Fibroblast of peridontal ligament (primary cell): ENCODE data around the gene FARS2.

Source experiments
- DNase-seq: peaks from one replicate; pipeline ENCODE4 v3.0.0-alpha.2; 2010; ENCODE audit errors: extremely low read depth

FARS2 gene

DNA sequence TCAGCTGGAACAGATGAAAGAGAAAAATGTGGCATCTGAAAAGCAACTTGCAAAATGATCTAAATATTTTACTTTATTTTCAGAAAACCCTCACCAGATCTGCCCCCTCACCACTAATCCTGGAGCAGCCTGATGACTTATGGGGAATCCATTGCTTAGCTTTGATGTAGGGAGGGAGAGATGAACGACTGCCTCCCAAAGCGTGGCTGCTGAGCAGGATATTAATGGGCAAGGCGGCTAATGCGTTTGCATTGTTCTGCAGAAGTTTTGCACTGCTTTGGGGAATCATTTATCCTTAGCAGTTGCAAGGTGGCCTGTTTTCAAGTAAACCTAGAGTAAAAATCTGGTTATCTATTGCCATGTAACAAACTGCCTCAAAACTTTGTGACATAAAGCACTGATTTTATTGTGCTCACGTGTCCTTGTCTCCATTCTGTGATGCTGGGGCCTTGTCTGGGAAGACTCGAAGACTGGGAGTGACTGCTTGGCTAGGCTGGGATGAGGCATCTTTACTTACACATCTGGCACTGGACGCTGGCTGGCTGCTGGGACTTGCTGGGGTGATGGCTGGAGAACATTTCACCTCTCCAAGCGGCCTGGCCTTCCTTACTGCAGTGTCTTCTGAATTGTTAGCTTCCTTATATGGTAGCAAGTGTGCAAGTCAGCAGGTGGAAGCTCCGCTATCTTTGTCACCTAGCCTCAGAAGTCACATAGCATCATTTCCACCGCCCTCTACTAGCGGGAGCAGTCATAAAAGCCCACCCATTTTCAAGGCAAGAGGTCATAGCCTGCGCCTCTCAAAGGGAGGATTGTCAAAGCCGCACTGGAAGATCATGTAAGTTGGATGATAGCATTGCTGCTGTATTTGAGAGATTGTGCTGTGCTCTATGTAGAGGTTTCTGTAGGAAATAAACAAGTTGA is 432.2 kb downstream of the FARS2 start:
- DNase-seq = no peak

DNA sequence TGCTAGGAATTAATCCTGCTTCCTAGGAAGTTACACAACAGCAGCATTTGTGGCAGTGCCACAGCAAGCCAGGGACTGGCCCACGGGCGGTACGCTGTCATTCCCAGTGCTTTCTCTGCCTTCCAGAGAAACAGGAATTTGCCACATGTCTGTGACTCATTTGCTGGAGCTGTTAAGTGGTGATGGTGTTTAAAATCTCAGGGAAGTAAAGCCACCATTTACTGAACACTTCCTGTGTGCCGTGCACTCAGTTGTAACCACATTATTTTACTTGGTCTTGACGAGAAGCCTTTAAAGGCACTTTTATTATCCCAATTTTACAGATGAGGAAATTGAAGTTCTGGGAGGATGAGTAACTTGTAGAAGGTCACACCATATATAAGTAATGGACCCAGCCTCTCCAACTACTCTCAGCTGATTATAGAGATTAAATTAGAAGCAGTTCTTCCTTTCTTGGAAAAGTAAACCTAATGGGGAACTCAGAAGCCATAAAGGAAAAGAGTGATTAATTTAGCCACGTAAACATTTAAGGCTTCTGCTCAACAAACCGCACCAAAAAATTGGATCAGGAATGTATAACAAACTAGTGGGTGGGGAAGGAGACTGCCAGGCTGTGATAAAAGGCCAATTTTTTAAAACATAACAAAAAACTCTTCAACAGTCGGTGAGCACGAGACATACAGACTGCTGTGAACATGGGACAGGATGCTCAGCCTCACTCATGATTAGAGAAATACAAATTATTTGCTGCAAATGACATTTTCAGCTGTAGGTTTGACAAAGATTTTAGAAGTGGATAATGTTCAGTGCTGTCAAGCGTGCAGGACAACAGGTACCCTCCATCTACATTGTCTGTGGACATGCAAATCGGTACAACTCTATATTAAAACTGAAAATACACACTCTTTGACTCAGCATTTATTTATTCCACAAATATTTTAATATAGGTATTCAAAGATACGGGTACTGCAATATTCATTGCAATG is 434.2 kb downstream of the FARS2 start:
- DNase-seq = peak; percentile 68

DNA sequence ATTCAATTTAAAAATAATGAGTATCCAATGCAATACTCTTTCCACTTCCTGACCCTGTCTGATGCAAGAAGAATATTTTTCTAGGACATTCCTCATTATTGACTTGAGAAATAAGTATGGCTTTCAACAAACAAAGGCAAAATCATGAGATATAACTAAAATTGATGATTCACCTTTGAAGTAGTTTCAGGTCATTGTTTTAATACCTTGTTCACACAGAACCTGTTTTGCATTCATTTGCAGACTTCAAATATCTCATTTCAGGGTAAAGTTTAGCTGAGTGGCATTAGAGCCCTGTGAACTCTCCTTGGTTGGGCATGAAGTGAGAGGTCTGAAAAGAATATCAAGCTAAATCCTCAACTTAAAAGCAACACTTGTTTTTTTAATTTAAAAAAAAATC is 436.2 kb downstream of the FARS2 start:
- no peak for DNase-seq

DNA sequence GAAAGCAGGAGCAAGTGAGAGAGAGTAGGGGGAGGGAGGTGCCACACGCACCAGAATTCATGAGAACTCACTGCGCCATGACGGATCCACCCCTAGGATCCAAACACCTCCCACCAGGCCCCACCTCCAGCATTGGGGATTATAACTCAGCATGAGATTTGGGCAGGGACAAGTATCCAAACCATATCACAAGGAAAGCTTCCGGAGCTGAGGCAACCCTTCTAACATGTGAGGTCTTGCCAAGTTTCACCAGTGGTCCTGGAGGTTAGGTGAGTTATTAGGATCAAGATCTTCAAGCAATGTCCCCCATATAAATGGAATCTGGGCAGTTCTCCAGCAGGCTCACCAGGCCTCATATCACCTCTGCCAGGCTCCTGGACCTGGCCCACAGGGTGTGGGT is 437.0 kb downstream of the FARS2 start:
- DNase-seq = no peak

DNA sequence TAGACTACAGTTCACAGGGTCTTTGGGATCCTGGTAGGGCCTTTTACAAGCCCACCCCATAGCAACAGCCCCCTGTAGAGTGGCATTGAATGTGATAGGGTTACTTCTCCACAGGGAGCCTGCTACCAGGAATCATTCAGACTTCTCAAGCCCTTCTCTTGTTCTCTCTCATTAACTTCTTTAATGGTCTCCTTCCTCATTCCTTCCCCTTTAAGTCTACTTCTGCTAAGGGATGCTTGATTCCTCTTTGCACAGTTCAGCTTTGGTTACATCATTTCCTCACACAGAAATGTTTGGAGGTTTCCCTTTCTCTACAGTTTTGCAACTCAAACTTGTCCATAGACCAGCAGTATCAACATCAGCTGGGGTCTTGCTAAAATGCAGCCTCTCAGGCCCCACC is 437.8 kb downstream of the FARS2 start:
- DNase-seq = peak; percentile 23

DNA sequence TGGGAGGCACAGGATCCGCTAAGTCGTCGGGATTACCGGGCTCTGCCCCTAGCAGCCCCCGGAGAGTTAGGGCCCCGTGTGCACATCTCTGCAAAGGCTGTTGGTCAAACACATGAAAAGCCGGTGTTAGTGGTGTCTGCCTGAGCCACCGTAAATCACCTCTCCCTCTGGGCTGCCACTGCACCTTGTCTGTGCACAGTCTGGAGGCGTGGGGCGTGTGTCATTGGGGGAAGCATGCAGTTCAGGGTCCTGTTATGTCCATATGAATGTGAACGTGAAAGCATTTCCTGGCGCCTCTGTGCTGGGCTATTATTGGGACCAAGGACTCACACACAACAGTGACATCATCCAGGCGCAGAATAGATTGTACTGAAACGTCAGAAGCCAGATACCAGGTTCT is 439.9 kb downstream of the FARS2 start:
- no peak for DNase-seq

DNA sequence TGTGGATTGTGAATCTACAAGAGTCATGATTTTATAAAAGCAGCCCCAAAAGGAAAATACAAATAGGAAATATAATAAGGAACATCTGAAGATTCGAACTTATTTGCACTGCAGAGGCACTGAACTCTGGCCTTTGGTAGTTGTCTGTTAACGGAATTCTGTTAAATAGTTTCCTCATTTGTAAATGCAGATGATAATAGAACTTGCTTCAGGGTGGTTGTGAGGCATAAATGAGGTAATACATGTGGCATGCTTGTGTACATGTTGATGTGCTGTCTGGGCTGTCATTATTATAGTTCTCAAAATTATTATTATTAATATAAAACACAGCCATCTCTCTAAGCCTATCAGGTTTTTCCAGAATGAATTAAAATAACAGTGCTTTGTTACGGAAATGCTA is 443.4 kb downstream of the FARS2 start:
- DNase-seq = no peak

DNA sequence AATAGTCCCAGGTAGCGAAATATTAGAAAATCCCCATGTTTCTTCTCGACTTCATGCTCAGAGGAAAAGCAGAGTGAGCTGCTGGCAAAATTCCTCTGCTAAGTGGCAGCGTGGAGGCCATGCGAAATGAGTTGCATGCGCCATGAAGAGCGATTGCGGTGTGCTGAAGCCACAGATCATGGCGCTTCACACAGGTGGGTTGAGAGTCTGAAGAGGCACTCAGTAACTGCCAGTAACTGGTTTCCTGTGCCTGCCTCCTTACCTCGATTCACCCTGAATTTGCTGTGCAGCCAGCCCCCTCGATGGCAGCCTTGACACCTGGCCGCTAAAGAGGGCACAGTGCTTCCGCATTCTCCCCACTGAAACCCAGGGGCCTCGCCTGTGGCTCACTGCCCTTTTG is 443.9 kb downstream of the FARS2 start:
- no peak for DNase-seq

DNA sequence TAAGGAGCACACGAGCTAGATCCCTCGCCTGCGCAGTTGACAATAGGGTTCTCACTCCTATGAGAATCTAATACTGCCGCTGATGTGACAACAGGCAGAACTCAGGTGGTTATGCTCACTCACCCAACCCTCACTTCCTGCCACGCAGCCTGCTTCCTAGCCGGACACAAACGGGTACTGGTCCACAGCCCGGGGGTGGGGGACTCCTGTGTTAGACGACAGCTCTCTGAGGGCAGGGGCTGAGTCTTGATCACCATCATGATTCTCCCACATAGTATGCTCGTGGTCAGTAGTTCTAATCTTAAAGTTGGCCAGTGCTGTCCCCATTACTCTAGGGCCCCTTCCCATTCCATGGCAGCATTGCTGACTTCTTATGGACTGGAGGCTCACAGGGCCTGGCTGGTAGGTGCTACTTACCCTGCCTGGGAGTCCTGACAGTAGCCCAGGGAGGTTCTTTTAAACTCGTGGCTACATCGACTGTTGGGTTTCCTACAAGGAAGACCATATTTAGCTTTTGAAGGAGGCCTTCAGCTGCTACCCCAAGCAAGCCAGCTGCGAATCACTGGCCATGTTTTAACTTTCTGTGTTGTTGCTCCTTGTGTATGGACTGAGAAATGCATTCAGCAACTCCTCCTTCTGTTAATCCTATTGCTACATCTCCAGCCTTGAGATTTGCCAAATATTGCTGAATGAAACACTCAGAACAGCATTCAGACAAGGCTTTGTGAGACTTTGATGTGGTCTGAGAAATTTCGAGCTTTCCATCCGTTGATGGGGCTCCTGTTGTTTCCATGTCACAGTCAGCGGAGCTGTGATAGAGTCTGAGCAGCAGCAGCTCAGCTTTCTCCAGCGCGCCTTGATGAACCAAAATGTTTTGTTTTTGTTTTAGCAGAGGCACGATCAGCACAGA is 445.1 kb downstream of the FARS2 start:
- peak; percentile 10 for DNase-seq

DNA sequence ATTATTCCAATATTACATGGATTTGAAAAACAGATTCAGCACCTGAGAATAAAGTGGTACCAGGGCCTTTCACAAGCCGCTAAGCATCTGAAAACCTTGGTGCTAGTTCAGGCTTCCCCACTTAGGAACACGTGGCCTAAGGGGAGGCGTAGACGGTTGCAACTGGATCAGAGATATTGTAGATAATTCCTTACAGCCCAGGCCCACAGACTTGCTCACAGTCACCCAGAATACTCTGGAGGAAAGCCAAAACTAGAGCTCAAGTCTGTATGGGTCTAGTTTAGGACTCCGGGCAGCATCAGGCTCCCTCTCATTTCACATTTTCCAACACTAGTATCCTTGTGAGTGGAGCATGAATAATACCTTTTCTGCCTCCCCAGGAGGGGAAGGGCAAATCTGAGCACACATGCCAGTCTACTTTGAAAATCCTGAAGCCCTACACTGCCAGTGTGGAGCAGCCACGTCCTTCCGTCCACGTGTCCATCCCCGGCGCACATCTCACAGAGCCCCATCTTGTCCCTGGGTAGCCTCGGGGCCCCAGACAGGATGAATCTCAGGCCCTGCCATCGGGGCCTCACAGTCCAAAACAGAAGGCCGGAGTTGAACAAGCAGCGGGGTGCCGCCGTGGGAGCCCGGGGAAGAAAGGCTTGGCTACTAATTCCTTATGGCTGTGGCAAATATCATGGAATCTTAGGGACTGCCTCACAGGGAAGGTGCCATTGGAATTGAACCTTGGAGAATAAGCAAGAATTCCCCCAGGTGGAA is 446.1 kb downstream of the FARS2 start:
- DNase-seq = no peak

DNA sequence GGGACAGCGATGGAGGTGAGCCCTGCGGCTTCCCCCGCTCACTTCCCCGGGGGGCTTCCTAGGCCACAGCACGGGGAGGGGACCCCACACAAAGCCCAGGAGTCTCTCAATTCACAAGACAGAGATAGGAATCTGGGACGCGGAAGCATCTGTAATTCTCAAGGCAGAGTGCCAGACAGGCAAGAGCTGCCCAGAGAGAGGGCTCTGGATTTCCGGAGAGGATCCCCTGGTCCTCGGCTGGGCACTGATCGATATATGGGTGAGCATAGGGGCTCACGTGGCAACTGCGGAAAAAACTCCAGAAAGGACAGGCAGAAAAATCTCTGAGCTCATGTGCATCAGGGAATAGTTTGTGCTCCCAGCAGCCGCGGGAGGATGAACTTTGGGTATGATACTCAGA is 449.2 kb downstream of the FARS2 start:
- no peak for DNase-seq

DNA sequence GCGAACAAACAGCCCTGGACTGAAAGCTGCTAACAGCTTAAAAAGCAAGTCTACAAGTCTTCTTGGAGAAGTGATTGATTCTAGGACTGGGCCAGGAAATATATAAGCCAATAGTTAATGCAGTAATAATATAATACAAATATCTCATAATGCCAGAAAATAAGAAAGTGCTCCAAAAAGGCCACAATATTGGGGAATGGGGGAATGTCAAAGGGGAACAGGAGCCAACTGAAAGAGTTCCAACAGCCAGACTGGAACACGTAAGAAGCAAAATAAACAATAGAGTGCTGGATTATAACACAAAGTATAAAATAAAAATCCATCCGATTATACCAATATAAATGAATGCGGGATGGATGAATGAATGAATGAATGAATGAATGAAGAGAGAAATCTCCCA is 449.6 kb downstream of the FARS2 start:
- no peak for DNase-seq

DNA sequence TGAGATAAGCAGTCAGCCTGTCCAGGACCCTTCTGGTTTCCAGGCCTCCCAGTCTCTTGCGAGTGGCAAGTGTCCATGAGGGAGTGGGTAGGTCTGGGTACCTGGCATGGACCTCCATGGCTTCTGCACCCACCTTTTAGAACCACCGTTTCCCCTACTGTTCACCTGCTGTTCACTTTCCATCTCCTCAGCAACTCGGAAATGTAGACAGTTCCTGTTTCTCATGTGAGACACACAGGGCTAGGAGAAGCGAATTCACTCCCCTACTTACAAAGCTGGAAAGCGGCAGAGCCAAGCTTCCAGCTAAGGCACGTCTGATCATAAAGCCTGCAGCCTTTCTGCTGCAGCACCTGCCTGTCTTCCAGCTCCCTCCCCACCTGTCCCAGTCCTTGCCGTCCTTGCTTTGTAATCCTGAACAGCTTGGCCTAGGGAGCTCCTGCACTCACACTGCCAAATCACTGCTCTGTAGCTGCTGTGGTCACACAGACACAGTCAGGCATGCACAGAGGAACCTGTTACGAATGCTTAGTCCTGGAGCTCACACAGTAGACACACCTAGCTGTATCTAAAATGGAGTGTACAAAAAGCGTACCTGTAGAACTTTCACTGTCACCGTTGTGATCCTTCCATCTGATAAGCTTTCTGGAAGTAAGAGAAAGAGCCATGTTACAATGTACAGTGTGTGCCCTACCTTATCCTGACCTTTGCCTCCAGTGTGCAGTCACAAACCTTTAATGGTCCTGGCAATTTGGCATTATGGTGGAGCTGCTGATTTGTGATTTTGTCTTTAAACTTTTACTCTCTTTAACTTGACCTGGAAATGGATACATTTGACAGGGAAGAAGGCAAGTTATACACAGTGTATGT is 451.3 kb downstream of the FARS2 start:
- DNase-seq = no peak

DNA sequence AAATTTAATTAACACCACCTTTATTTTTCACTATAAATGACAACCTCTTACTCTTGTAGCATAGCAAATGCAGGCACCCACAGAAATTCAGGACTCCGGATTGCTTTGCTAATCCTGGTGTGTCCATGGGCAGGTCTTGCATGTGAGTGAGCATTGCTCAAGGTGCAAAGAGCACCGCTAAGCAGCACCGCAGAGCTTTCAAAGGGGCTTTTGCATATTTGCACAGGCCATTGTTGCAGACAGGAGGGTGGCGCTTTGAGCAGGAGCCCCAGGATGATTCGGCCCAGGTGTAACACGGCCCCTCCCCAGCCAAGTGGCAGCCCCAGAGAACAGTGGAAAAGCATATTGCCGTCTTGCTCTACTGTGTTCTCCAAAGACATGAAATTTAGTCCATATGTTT is 452.2 kb downstream of the FARS2 start:
- no peak for DNase-seq

DNA sequence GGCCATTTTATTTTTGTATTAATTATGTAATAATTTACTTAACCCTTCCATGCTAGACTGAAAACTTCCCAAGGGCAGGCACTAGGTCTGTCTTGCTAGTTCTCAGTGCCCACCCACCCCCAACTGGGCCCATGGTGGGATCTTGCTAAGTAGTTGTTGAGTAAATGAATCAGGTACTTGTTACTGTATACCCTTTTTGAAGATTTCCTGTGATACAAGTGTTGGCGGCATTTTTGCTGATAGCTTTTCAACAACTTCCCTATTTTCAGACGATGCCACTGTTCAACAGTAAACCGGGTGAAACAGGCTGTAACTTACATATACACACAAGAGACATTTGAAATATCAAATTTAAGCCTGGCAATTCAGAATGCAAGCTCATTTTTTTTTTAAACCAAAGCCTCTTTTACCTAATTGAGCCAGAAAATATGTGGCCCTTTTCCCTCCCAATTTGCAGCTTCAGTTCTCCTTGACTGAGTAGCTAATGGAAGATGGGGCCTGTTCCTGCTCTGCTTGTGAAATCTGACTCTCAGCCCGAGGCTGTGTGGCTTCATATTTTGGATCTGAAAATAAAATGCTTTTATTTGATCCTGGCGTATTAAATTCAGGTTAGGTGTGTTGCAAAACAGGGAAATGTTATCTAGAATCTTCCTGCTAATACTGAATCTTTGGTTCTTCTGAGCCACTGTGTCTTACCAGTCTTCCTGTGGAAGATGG is 457.1 kb downstream of the FARS2 start:
- DNase-seq = no peak

DNA sequence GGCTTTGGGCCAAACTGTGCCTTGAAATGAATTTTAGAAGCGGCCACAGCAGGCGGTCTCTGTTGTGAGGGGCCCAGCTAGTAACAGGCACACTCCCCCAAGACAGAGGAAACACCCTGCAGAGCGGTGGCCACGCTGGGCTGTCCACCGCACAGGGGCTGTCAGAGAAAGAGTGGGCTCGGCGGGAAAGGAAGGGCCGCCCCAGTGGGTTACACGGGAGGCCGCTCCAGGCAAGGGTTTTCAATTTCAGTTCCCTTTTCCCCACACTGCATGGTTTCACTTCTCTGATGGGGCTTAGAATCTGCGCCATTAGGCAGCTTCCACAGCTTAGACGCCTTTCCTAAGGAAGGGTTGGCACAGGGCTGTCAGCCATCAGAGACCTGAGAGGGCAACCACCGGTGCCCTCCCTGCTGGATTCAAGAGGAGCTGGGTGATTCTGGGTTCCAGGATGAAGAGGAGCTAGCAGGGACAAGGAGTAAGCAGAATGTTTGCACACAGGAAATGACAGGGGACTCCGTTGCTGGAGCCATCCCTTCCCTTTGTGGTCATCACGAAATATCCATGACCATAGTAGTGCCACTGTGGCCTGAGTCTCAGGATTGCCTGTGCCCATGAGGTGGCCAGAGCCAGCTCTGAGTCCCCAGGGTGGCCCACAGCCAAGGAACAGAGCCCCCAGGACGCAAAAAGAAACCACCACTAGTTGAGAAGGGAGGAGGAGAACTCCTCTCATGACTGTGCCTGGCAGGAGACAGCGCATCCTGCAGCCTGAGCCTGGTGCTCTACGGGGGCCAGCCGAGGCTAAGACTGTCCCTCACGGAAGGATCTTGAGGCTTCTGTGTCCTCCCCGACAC is 462.8 kb downstream of the FARS2 start:
- DNase-seq = no peak

DNA sequence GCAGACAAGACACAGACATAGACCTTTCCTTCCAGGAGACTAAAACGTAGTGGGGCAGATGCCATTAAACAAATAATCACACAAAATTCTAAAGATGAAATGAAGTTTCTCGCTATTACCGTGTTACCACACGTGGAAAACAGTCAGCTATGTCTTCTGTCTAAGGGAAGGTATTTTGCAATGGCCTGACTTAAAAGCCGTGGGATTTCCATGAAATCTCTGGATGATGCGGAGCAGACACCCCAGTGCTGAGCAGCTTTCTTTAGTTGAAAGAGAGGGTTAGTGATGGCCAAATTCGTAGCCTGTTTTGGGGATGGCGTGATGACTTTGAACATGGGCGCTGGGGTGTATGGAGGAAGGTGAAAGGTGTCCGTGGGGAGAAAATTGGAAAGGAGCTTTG is 463.6 kb downstream of the FARS2 start:
- DNase-seq = no peak
